KG1 (cell line): Measurements from ENCODE around the gene TRMT2A.

Source experiments
- DNase-seq: peaks from one replicate; lab custom pipeline; 2025; lab: John Stamatoyannopoulos, UW

The TRMT2A gene

GRCh38 chr22:20132686-20133246, 15.7 kb upstream of the TRMT2A start:
- DNase-seq, result no peak

GRCh38 chr22:20131859-20132685, 15.0 kb upstream of the TRMT2A start:
- no peak for DNase-seq

- no peak for DNase-seq
These were observed 14.5 kb upstream of the TRMT2A start, which contains the start of gene ZDHHC8 for GRCh38 chr22:20131597-20131858. ZDHHC8 (plus strand) TSS chr22:20131804; CDS start chr22:20131948, 144 bp downstream.

- peak; percentile 64 for DNase-seq
These were observed 13.9 kb upstream of the TRMT2A start for GRCh38 chr22:20130731-20131596.

GRCh38 chr22:20130319-20130718, 13.3 kb upstream of the TRMT2A start:
- DNase-seq, result peak; percentile 13

- DNase-seq, result no peak
These were observed 12.7 kb upstream of the TRMT2A start for GRCh38 chr22:20129747-20130014.

- DNase-seq, result no peak
These were observed 12.1 kb upstream of the TRMT2A start for GRCh38 chr22:20128902-20129746.

GRCh38 chr22:20128619-20128901, 11.5 kb upstream of the TRMT2A start:
- DNase-seq, result no peak

- no peak for DNase-seq
These were observed 11.0 kb upstream of the TRMT2A start for GRCh38 chr22:20127869-20128618.

- DNase-seq, result no peak
These were observed 10.4 kb upstream of the TRMT2A start for GRCh38 chr22:20127318-20127868.

GRCh38 chr22:20126284-20127029, 9.4 kb upstream of the TRMT2A start:
- no peak for DNase-seq

- DNase-seq, result no peak
These were observed 8.5 kb upstream of the TRMT2A start for GRCh38 chr22:20125201-20126174.

- no peak for DNase-seq
These were observed 7.2 kb upstream of the TRMT2A start for GRCh38 chr22:20124083-20124787.

- no peak for DNase-seq
These were observed 6.5 kb upstream of the TRMT2A start for GRCh38 chr22:20123366-20124082.

- DNase-seq, result no peak
These were observed 4.9 kb upstream of the TRMT2A start for GRCh38 chr22:20121856-20122415.

- no peak for DNase-seq
These were observed 1.4 kb upstream of the TRMT2A start for GRCh38 chr22:20118300-20119020.

GRCh38 chr22:20117633-20118299, 740 bp upstream of the TRMT2A start:
- no peak for DNase-seq
